Measurements from ENCODE around the gene DENND4A.

GRCh38 chr15:65618560-65619109 lies 173.5 kb downstream of the DENND4A start:
- no peak for TF ChIP-seq EZH2 (IDR thresholded peaks at IDR 0.05; ENCODE audit: insufficient read depth, poor library complexity, severe bottlenecking)
- TF ChIP-seq EZH2phosphoT487 (IDR thresholded peaks at IDR 0.05; ENCODE audit: insufficient read depth, low read depth): no peak

Data from GM23248 (cell line).